ENCODE results near the gene OVCA2. TPM values are rescaled to one million over a fixed set of nuclear protein-coding genes. Genes with fewer than 3 reads are reported as not detected.
A peak's percentile ranks its signal among the peaks of the same experiment; 100 is the strongest.

Gene OVCA2
- total RNA-seq, 1 experiment from 2014 or later = 24.6 TPM

DNA sequence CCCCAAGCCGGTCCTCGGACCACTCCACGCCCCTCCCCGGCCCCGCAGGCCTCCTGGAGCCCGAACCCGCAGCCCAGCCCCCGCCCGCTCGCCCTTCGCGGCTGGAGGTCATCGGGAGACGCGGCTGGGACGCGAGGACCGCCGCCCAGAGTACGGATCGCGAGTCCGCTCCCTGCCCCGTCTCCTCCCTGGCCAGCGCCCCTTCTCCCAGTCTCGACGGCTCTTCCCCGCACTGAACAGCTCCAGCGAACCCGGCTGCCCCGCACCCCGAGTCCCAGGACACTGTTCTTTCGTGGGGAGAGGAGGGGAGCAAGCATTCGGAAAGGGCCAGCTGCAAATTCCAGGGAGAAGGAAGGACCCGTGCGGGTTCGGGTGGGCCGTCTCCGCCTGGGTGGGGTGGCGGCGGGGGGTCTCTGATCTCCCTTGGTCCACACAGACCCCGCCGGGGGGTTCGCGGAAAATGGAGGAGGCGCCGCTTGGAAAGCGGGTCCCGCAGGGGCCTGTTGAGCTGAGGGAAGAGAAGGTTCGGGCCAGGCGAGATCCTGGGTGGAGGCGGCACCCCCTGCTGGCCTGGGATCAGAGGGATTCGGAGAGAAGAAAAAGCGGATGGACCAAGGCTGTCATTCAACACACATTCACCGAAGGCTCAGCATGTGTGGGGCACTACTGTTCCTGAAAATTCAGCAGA lies 16.1 kb upstream of the OVCA2 start:
- Mint-ChIP-seq H3K27ac (no peak overlapping the region), H3K4me1 (peaks cover 10 to 20% of the 10 kb centered on the region in 2 experiments), H3K27me3 (ENCODE audit: low read depth) (peaks cover 85% of the 10 kb centered on the region), H3K36me3 (ENCODE audit: insufficient read depth in 1 of 3, low read depth in 3 of 3) (no peaks in the 10 kb centered on the region; a peak in 1 of 7 replicates), H3K4me3 (peak overlapping the region; percentile 49 to 79), H3K9me3 (peaks cover 5 to 6% of the 10 kb centered on the region in 2 experiments; a peak in 4 of 5 replicates)
- no peaks in the 10 kb centered on the region for H3K9me3 ChIP-seq (ENCODE audit: control insufficient read depth, low read depth, low read length)
- H3K4ac ChIP-seq (ENCODE audit: low read depth, low read length) = no peak overlapping the region
- H3K79me2 ChIP-seq (ENCODE audit: insufficient read depth, low read length) = no peaks in the 10 kb centered on the region
- H2BK15ac ChIP-seq (ENCODE audit: low read depth, low read length) = no peak overlapping the region
- no peak overlapping the region for H4K8ac ChIP-seq (replicated peaks; ENCODE audit: insufficient read length, low read depth, low read length)
- no peak overlapping the region for H3K56ac ChIP-seq (ENCODE audit: insufficient read length, low read depth, low read length)
- H3K27ac ChIP-seq (ENCODE audit: insufficient read length, low read depth, low read length) = no peak overlapping the region
- H3K4me1 ChIP-seq (ENCODE audit: insufficient read depth, low read length) = no peaks in the 10 kb centered on the region
- H3K79me1 ChIP-seq (ENCODE audit: insufficient read depth, low read depth, low read length, poor library complexity, severe bottlenecking) = no peaks in the 10 kb centered on the region
- H2BK5ac ChIP-seq (ENCODE audit: insufficient read length, low read length) = no peak overlapping the region
- H3K23me2 ChIP-seq (ENCODE audit: insufficient read length, low read depth, low read length, poor library complexity, severe bottlenecking) = peaks cover 23% of the 10 kb centered on the region
- no peak overlapping the region for H2AK5ac ChIP-seq (ENCODE audit: insufficient read length, low read length)
- H3K23ac ChIP-seq (ENCODE audit: insufficient read length, low read depth, low read length) = no peak overlapping the region
- WGBS (ENCODE audit: extremely low coverage, insufficient read length, low lambda C conversion rate) = no CpG with 5 or more reads among the region's 55 CpGs
- H3K4me2 ChIP-seq (ENCODE audit: insufficient read depth, insufficient read length, low read length) = peak overlapping the region; percentile 3
- H2BK20ac ChIP-seq (ENCODE audit: low read depth, low read length, poor library complexity, severe bottlenecking) = no peak overlapping the region
- no peak overlapping the region for H2AFZ ChIP-seq (ENCODE audit: low read length)
- no peak overlapping the region for H2BK12ac ChIP-seq (ENCODE audit: insufficient read length, low read depth, low read length)
- no peak overlapping the region for H3T11ph ChIP-seq (ENCODE audit: low read length)
- no peak overlapping the region for H2BK120ac ChIP-seq (ENCODE audit: low read depth, low read length, poor library complexity, severe bottlenecking)
- no peak overlapping the region for H4K91ac ChIP-seq (ENCODE audit: insufficient read length, low read depth, low read length)
- H3K18ac ChIP-seq (ENCODE audit: insufficient read length, low read depth, low read length) = no peak overlapping the region
- no peak overlapping the region for H3K9ac ChIP-seq (ENCODE audit: extremely low read depth, insufficient read length, low read length)
- peak; percentile 75 for DNase-seq
- TF ChIP-seq, protein P1, sequence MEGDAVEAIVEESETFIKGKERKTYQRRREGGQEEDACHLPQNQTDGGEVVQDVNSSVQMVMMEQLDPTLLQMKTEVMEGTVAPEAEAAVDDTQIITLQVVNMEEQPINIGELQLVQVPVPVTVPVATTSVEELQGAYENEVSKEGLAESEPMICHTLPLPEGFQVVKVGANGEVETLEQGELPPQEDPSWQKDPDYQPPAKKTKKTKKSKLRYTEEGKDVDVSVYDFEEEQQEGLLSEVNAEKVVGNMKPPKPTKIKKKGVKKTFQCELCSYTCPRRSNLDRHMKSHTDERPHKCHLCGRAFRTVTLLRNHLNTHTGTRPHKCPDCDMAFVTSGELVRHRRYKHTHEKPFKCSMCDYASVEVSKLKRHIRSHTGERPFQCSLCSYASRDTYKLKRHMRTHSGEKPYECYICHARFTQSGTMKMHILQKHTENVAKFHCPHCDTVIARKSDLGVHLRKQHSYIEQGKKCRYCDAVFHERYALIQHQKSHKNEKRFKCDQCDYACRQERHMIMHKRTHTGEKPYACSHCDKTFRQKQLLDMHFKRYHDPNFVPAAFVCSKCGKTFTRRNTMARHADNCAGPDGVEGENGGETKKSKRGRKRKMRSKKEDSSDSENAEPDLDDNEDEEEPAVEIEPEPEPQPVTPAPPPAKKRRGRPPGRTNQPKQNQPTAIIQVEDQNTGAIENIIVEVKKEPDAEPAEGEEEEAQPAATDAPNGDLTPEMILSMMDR (conservative IDR thresholded peaks at IDR 0.05) = peak; percentile 49; the same call in 2 of the 3 replicates
- no peak overlapping the region for H4K5ac ChIP-seq (ENCODE audit: insufficient read length, low read depth, low read length)
- no peaks in the 10 kb centered on the region for H4K20me1 ChIP-seq (ENCODE audit: control insufficient read depth, insufficient read depth, insufficient read length)
- peaks cover 62% of the 10 kb centered on the region for H3K27me3 ChIP-seq (ENCODE audit: insufficient read depth, low read length)
- H3K14ac ChIP-seq (ENCODE audit: insufficient read depth, low read length) = no peak overlapping the region

All from H9 (cell line).